GM12878 (cell line): ENCODE measurements around the gene NPR2. TPM values are rescaled to one million over a fixed set of nuclear protein-coding genes. Genes with fewer than 3 reads are reported as not detected.

Experiments used
- ATAC-seq: fragments of 200-7000 bp; cut with Tn5 transposase; 3 replicates; pipeline ENCODE4 v1.9.1; 2020; ENCODE audit warnings: mild to moderate bottlenecking, moderate library complexity
- BruUV-seq: library from RNA; stranded (reverse); fragments of 400-500 nt; replicated peaks from 2 replicates; lab custom pipeline; 2021; lab: Mats Ljungman, UMichigan
- CTCF ChIA-PET: fragments of 300-600 bp; sonication (Branson Sonifier 250); formaldehyde crosslinking; extraction: SDS; loops from one replicate; lab custom pipeline; 2021; ENCODE audit warnings: inconsistent platforms; lab: Yijun Ruan, JAX
- POLR2A ChIA-PET: fragments of 350-600 bp; formaldehyde crosslinking; extraction: SDS; loops from one replicate; lab custom pipeline; 2021; ENCODE audit warnings: inconsistent platforms; lab: Charles Lee
- RAD21 ChIA-PET: fragments of 300-600 bp; sonication (Branson Sonifier 250); formaldehyde crosslinking; loops from one replicate; lab custom pipeline; 2023; ENCODE audit warnings: antibody characterized with exemption; ENCODE audit not compliant: unreplicated experiment; lab: Charles Lee
- SMC1A ChIA-PET: fragments of 300-600 bp; sonication (Branson Sonifier 250); formaldehyde crosslinking; loops from one replicate; lab custom pipeline; 2023; ENCODE audit not compliant: unreplicated experiment, uncharacterized antibody; lab: Charles Lee
- DNase-seq: peaks from one replicate; pipeline ENCODE4 v3.0.0-alpha.2; 2011; ENCODE audit warnings: low read depth, low spot score
- FAIRE-seq: peaks from 3 replicates; lab custom pipeline; 2011; peaks lifted over from hg19 to GRCh38; lab: Jason Lieb, UNC
- H2AFZ ChIP-seq: 2 replicates; pipeline ENCODE4 v1.6.0; 2011; ENCODE audit warnings: low read depth, low read length, control low read depth; ENCODE audit not compliant: control insufficient read depth
- H3K27ac ChIP-seq: 2 replicates; pipeline ENCODE4 v1.5.1; 2011; ENCODE audit warnings: control low read depth; ENCODE audit not compliant: control insufficient read depth, insufficient read depth
- H3K27me3 ChIP-seq, 2 experiments: replicated peaks in 1 of 2; 2 replicates each; pipeline versions ENCODE4 v1.6.0 to v1.6.1; 2011; ENCODE audit warnings: low read length in 1 of 2; ENCODE audit not compliant: control insufficient read depth in 2 of 2, insufficient read depth in 2 of 2
- H3K36me3 ChIP-seq, 2 experiments: 2 replicates each; pipeline ENCODE4 v1.5.1; 2011; ENCODE audit warnings: low read length in 1 of 2; ENCODE audit not compliant: control insufficient read depth in 2 of 2, insufficient read depth in 2 of 2
- H3K4me1 ChIP-seq: 2 replicates; pipeline ENCODE4 v1.6.1; 2011; ENCODE audit warnings: mild to moderate bottlenecking, low read length, moderate library complexity, mixed read lengths; ENCODE audit not compliant: control insufficient read depth, insufficient read depth
- H3K4me2 ChIP-seq: 2 replicates; pipeline ENCODE4 v1.6.0; 2011; ENCODE audit warnings: control low read depth; ENCODE audit not compliant: control insufficient read depth, insufficient read depth
- H3K4me3 ChIP-seq: fragments of 200-600 bp; sonication (generic); 2 replicates; pipeline ENCODE4 v1.5.1; 2016
- H3K79me2 ChIP-seq: 2 replicates; pipeline ENCODE4 v1.6.0; 2011; ENCODE audit warnings: low read length; ENCODE audit not compliant: control insufficient read depth, insufficient read depth
- H3K9ac ChIP-seq: 2 replicates; pipeline ENCODE4 v1.8.0; 2011; ENCODE audit warnings: low read length, control low read depth, mixed read lengths; ENCODE audit not compliant: control insufficient read depth, insufficient read depth
- H3K9me3 ChIP-seq: replicated peaks from 3 replicates; pipeline ENCODE4 v1.5.1; 2011; ENCODE audit warnings: mild to moderate bottlenecking, low read length; ENCODE audit not compliant: control insufficient read depth, insufficient read depth
- H4K20me1 ChIP-seq: 2 replicates; pipeline ENCODE4 v1.6.0; 2011; ENCODE audit not compliant: control insufficient read depth, insufficient read depth
- ATF7 ChIP-seq: fragments of 450-650 bp; IDR thresholded peaks from 2 replicates; pipeline ENCODE4 v1.6.1; 2016; ENCODE audit warnings: low read depth, mild to moderate bottlenecking
- CBFB ChIP-seq: IDR thresholded peaks from 2 replicates; pipeline ENCODE4 v1.6.1; 2016; ENCODE audit warnings: antibody characterized with exemption, low read depth
- CBX5 ChIP-seq: sonication (generic); IDR thresholded peaks from 2 replicates; pipeline ENCODE4 v1.6.1; 2016; ENCODE audit warnings: low read depth, moderate library complexity, mild to moderate bottlenecking, inconsistent platforms
- E2F4 ChIP-seq: IDR thresholded peaks from 2 replicates; pipeline ENCODE4 v1.6.1; 2012; ENCODE audit warnings: low read depth, low read length, improper control_type of control experiment
- NKRF ChIP-seq: fragments of 450-650 bp; conservative IDR thresholded peaks from 2 replicates; pipeline ENCODE4 v1.6.1; 2017; ENCODE audit warnings: mild to moderate bottlenecking, moderate library complexity
- NR2C1 ChIP-seq: fragments of 450-650 bp; IDR thresholded peaks from 2 replicates; pipeline ENCODE4 v1.6.1; 2017; ENCODE audit warnings: antibody characterized with exemption, mild to moderate bottlenecking, moderate library complexity
- RAD21 ChIP-seq: IDR thresholded peaks from 2 replicates; pipeline ENCODE4 v1.6.1; 2011; ENCODE audit warnings: mild to moderate bottlenecking, low read depth, low read length, moderate library complexity; ENCODE audit not compliant: insufficient read depth
- SIN3A ChIP-seq: IDR thresholded peaks from 2 replicates; pipeline ENCODE4 v1.6.1; 2012; ENCODE audit warnings: low read depth, low read length, improper control_type of control experiment
- SMC3 ChIP-seq: IDR thresholded peaks from 2 replicates; pipeline ENCODE4 v1.6.1; 2011; ENCODE audit warnings: low read length, improper control_type of control experiment, borderline replicate concordance
- TARDBP ChIP-seq: IDR thresholded peaks from 2 replicates; pipeline ENCODE4 v1.6.1; 2016; ENCODE audit warnings: borderline replicate concordance
- YY1 ChIP-seq: IDR thresholded peaks from 2 replicates; pipeline ENCODE4 v1.6.1; 2011; ENCODE audit warnings: low read depth, mild to moderate bottlenecking, low read length
- WGBS: methylation state at CpG from one replicate; pipeline ENCODE4 v1.1.6; 2016; ENCODE audit warnings: low lambda C conversion rate; ENCODE audit not compliant: insufficient replicate concordance, insufficient coverage; ENCODE audit errors: missing lambda C conversion rate; 5-methylcytosine and 5-hydroxymethylcytosine counted together
- in situ Hi-C: fragments of 300-500 bp; cut with MboI; formaldehyde crosslinking; loops from 9 replicates; pipeline ENCODE4 v1.14.3; 2018; ENCODE audit warnings: mixed read lengths
- intact Hi-C: fragments of 100-400 bp; cut with micrococcal nuclease; formaldehyde crosslinking; loops from one replicate; pipeline ENCODE4 v1.14.2; 2022; ENCODE audit not compliant: unreplicated experiment
- polyA plus RNA-seq, 11 experiments: library from polyadenylated mRNA; depleted of rRNA in 4 of 11; unstranded in 6 of 11; stranded (reverse) in 5 of 11; fragments of >200 nt; fragmentation: Nextera tagmentation in 4 of 11; fragmentation: Illumina TruSeq in 1 of 11; extraction: Ambion mirVana in 4 of 11; extraction: Trizol in 1 of 11; gene quantifications; 1 replicate in 1 of 11; 2 replicates in 10 of 11; pipeline versions ENCODE4 v1.2.1 to v1.2.3, GENCODE V29; 2011 to 2016; ENCODE audit warnings: inconsistent platforms in 2 of 11, missing spikeins in 2 of 11, low read depth in 1 of 11
- total RNA-seq, 4 experiments: library from RNA; depleted of rRNA in 3 of 4; stranded (reverse); fragments of >200 nt in 3 of 4; fragmentation: Illumina TruSeq in 1 of 4; extraction: Trizol in 1 of 4; gene quantifications; 2 replicates each; pipeline versions ENCODE4 v1.2.1 to v1.2.3, GENCODE V29; 2013 to 2021
- TF ChIP-seq, protein P1 (sequence below): IDR thresholded peaks from 2 replicates; pipeline ENCODE4 v1.6.1; 2012; ENCODE audit warnings: low read length, inconsistent platforms
- TF ChIP-seq, protein P2 (sequence below): fragments of 450-650 bp; formaldehyde crosslinking; IDR thresholded peaks from 2 replicates; pipeline ENCODE4 v1.4.0; 2020; ENCODE audit warnings: mild to moderate bottlenecking, moderate library complexity

NPR2 gene
- total and polyA plus RNA-seq, 10 of the 15 experiments (the other 5 are each of a cell fraction or from before 2014, with no cell fraction given): 2.0 to 20.9 (median 6.8) TPM

- whole genome bisulfite sequencing: 5% methylated on average over 29 of the region's 29 CpGs
- Histone ChIP-seq H3K9me3 (no peaks in the 10 kb centered on the region), H3K79me2 (peaks cover 3% of the 10 kb centered on the region), H2AFZ (peak overlapping the region; percentile 70), H3K36me3 (peaks cover 0 to 2% of the 10 kb centered on the region in 2 experiments; a peak in 1 of 4 replicates), H4K20me1 (no peaks in the 10 kb centered on the region), H3K27me3 (no peaks in the 10 kb centered on the region; a peak in 1 of 4 replicates), H3K27ac (peak overlapping the region; percentile 75), H3K4me2 (peak overlapping the region; percentile 88), H3K9ac (peak overlapping the region; percentile 82), H3K4me3 (peak overlapping the region; percentile 79), H3K4me1 (peaks cover 33% of the 10 kb centered on the region)
- intact Hi-C loops (loop anchor here (2.0 to 10.0 kb wide), 3 partner anchors 23 to 699 kb away; partner anchors contain the start of genes ATOSB, NPR2 and TESK1), in situ Hi-C loops (loop anchor here (10.0 kb wide), 1 partner anchor 709 kb away; the partner anchor contains the start of gene STOML2)
- FAIRE-seq (no peak), DNase-seq (no peak), ATAC-seq (peak; percentile 60)
- BruUV-seq: TSS peak; percentile 82
- ChIA-PET POLR2A (interaction anchor here (0.6 to 2.5 kb wide), 21 partner anchors 8 to 197 kb away, joined by 3 to 10 read pairs (median 5); partner anchors contain the start of genes ARHGEF39, CCDC107, CREB3 and FAM221B), SMC1A (interaction anchor here (0.8 to 3.9 kb wide), 12 partner anchors 13 to 168 kb away, joined by 3 to 26 read pairs (median 4); partner anchors contain the start of genes ARHGEF39, CCDC107, CREB3 and FAM221B), CTCF (interaction anchor here (0.8 to 4.8 kb wide), 22 partner anchors 9 to 376 kb away, joined by 3 to 51 read pairs (median 6); partner anchors contain the start of genes CLTA, CREB3, FAM221B and GBA2), RAD21 (interaction anchor here (0.6 to 1.9 kb wide), 13 partner anchors 12 to 182 kb away, joined by 3 to 9 read pairs (median 4); partner anchors contain the start of genes GBA2 and RGP1)
- TF ChIP-seq NKRF (peak; percentile 84), RAD21 (no peak), SMC3 (0 out of 2 replicates have a peak, but pooled peaks have one; percentile 11), CBFB (no peak), NR2C1 (peak; percentile 79), CBX5 (no peak), E2F4 (no peak), SIN3A (no peak), YY1 (no peak), ATF7 (peak; percentile 54), TARDBP (no peak)
- TF ChIP-seq, protein P1, sequence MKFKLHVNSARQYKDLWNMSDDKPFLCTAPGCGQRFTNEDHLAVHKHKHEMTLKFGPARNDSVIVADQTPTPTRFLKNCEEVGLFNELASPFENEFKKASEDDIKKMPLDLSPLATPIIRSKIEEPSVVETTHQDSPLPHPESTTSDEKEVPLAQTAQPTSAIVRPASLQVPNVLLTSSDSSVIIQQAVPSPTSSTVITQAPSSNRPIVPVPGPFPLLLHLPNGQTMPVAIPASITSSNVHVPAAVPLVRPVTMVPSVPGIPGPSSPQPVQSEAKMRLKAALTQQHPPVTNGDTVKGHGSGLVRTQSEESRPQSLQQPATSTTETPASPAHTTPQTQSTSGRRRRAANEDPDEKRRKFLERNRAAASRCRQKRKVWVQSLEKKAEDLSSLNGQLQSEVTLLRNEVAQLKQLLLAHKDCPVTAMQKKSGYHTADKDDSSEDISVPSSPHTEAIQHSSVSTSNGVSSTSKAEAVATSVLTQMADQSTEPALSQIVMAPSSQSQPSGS: 0 out of 2 replicates have a peak, but pooled peaks have one; percentile 16
- TF ChIP-seq, protein P2, sequence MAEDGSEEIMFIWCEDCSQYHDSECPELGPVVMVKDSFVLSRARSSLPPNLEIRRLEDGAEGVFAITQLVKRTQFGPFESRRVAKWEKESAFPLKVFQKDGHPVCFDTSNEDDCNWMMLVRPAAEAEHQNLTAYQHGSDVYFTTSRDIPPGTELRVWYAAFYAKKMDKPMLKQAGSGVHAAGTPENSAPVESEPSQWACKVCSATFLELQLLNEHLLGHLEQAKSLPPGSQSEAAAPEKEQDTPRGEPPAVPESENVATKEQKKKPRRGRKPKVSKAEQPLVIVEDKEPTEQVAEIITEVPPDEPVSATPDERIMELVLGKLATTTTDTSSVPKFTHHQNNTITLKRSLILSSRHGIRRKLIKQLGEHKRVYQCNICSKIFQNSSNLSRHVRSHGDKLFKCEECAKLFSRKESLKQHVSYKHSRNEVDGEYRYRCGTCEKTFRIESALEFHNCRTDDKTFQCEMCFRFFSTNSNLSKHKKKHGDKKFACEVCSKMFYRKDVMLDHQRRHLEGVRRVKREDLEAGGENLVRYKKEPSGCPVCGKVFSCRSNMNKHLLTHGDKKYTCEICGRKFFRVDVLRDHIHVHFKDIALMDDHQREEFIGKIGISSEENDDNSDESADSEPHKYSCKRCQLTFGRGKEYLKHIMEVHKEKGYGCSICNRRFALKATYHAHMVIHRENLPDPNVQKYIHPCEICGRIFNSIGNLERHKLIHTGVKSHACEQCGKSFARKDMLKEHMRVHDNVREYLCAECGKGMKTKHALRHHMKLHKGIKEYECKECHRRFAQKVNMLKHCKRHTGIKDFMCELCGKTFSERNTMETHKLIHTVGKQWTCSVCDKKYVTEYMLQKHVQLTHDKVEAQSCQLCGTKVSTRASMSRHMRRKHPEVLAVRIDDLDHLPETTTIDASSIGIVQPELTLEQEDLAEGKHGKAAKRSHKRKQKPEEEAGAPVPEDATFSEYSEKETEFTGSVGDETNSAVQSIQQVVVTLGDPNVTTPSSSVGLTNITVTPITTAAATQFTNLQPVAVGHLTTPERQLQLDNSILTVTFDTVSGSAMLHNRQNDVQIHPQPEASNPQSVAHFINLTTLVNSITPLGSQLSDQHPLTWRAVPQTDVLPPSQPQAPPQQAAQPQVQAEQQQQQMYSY (CRISPR knock-in tag): no peak
These were observed 22.9 kb downstream of the NPR2 start for GRCh38 chr9:35814106-35814840.
